HCT116 (cell line): ENCODE measurements around the gene NFATC1. TPM values are rescaled to one million over a fixed set of nuclear protein-coding genes. Genes with fewer than 3 reads are reported as not detected.

Experiments used
- ATAC-seq: fragments of 200-7000 bp; cut with Tn5 transposase; 2 replicates; pipeline ENCODE4 v1.9.1; 2020; ENCODE audit warnings: mild to moderate bottlenecking, moderate library complexity
- BruUV-seq: library from RNA; stranded (reverse); fragments of 400-500 nt; replicated peaks from 2 replicates; lab custom pipeline; 2021; lab: Mats Ljungman, UMichigan
- CTCF ChIA-PET: fragments of 300-600 bp; sonication (Branson Sonifier 250); formaldehyde crosslinking; loops from one replicate; lab custom pipeline; 2021; ENCODE audit warnings: antibody characterized with exemption; lab: Charles Lee
- POLR2A ChIA-PET: fragments of 300-600, 350-600 bp; sonication (Branson Sonifier 250); formaldehyde crosslinking; loops from one replicate; lab custom pipeline; 2021; ENCODE audit warnings: antibody characterized with exemption; lab: Charles Lee
- RAD21 ChIA-PET, 2 experiments: fragments of 300-600 bp; sonication (Branson Sonifier 250); formaldehyde crosslinking; loops; one replicate each; lab custom pipeline; 2023; ENCODE audit warnings: low total read pairs in 2 of 2; ENCODE audit not compliant: uncharacterized antibody in 2 of 2, unreplicated experiment in 2 of 2, low non-redundant PET in 1 of 2; lab: Charles Lee
- DNase-seq: peaks from one replicate; pipeline ENCODE4 v3.0.0-alpha.2; 2010; ENCODE audit warnings: low read depth, low spot score
- H2AFZ ChIP-seq: fragments of 200-600 bp; shearing (Covaris generic), sonication (generic); 2 replicates; pipeline ENCODE4 v1.6.1; 2017; ENCODE audit warnings: low read depth, mixed run types, mixed read lengths, antibody characterized with exemption, low read length; ENCODE audit not compliant: poor library complexity, severe bottlenecking
- H3K27ac ChIP-seq: 2 replicates; pipeline ENCODE4 v1.5.1; 2012; ENCODE audit warnings: low read depth, low read length
- H3K27me3 ChIP-seq: fragments of 200-600 bp; sonication (generic); 2 replicates; pipeline ENCODE4 v1.6.1; 2016; ENCODE audit warnings: mixed run types, low read length, mixed read lengths; ENCODE audit not compliant: insufficient read depth
- H3K36me3 ChIP-seq, 2 experiments: fragments of 200-500 bp in 1 of 2; fragments of 200-600 bp in 1 of 2; sonication (Bioruptor generic) in 1 of 2; sonication (generic) in 1 of 2; 2 replicates each; pipeline versions ENCODE4 v1.5.1 to v1.6.1; 2014 to 2016; ENCODE audit warnings: low read length in 2 of 2, inconsistent platforms in 1 of 2, mixed read lengths in 1 of 2, mixed run types in 1 of 2; ENCODE audit not compliant: insufficient read depth in 2 of 2, control insufficient read depth in 1 of 2
- H3K4me1 ChIP-seq, 2 experiments: fragments of 200-600 bp in 1 of 2; sonication (generic) in 1 of 2; 2 replicates each; pipeline versions ENCODE4 v1.5.1 to v1.6.1; 2012 to 2017; ENCODE audit warnings: low read length in 2 of 2, inconsistent platforms in 1 of 2, mild to moderate bottlenecking in 1 of 2, mixed read lengths in 1 of 2, mixed run types in 1 of 2, moderate library complexity in 1 of 2; ENCODE audit not compliant: insufficient read depth in 2 of 2, control insufficient read depth in 1 of 2
- H3K4me2 ChIP-seq: fragments of 200-600 bp; sonication (generic); 2 replicates; pipeline ENCODE4 v1.6.1; 2017; ENCODE audit warnings: mixed run types, low read length, mixed read lengths
- H3K4me3 ChIP-seq, 2 experiments: fragments of 200-600 bp in 1 of 2; sonication (generic) in 1 of 2; replicated peaks in 1 of 2; 2 replicates each; pipeline ENCODE4 v1.5.1; 2011 to 2016; ENCODE audit warnings: low read length in 2 of 2, control low read depth in 1 of 2, low read depth in 1 of 2, mild to moderate bottlenecking in 1 of 2, mixed read lengths in 1 of 2, mixed run types in 1 of 2
- H3K79me2 ChIP-seq: fragments of 200-600 bp; sonication (generic); 2 replicates; pipeline ENCODE4 v1.6.1; 2017; ENCODE audit warnings: mild to moderate bottlenecking, mixed run types, low read length, moderate library complexity, mixed read lengths; ENCODE audit not compliant: insufficient read depth
- H3K9ac ChIP-seq: fragments of 200-600 bp; sonication (generic); 2 replicates; pipeline ENCODE4 v1.6.1; 2016; ENCODE audit warnings: low read length, mixed read lengths
- H3K9me2 ChIP-seq: fragments of 200-600 bp; sonication (generic), shearing (Covaris generic); 2 replicates; pipeline ENCODE4 v1.6.1; 2017; ENCODE audit warnings: mixed run types, mild to moderate bottlenecking, moderate library complexity; ENCODE audit not compliant: insufficient read depth
- H3K9me3 ChIP-seq, 2 experiments: fragments of 200-500 bp in 1 of 2; fragments of 200-600 bp in 1 of 2; sonication (Bioruptor generic) in 1 of 2; sonication (generic) in 1 of 2; 2 replicates each; pipeline ENCODE4 v1.6.1; 2014 to 2017; ENCODE audit warnings: low read length in 2 of 2, mixed read lengths in 2 of 2, inconsistent platforms in 1 of 2, low read depth in 1 of 2, mild to moderate bottlenecking in 1 of 2, mixed run types in 1 of 2, moderate library complexity in 1 of 2; ENCODE audit not compliant: control insufficient read depth in 1 of 2, insufficient read depth in 1 of 2
- H4K20me1 ChIP-seq: fragments of 200-600 bp; sonication (generic), shearing (Covaris generic); 2 replicates; pipeline ENCODE4 v1.6.1; 2017; ENCODE audit warnings: mixed run types, mild to moderate bottlenecking, moderate library complexity; ENCODE audit not compliant: insufficient read depth
- ATF3 ChIP-seq: IDR thresholded peaks from 2 replicates; pipeline ENCODE4 v1.6.1; 2012
- CBX3 ChIP-seq: IDR thresholded peaks from 2 replicates; pipeline ENCODE4 v1.6.1; 2012; ENCODE audit warnings: low read depth
- CEBPB ChIP-seq: IDR thresholded peaks from 2 replicates; pipeline ENCODE4 v1.6.1; 2012; ENCODE audit warnings: low read depth
- EGR1 ChIP-seq: IDR thresholded peaks from 2 replicates; pipeline ENCODE4 v1.6.1; 2012; ENCODE audit warnings: low read depth
- ELF1 ChIP-seq: IDR thresholded peaks from 2 replicates; pipeline ENCODE4 v1.6.1; 2012; ENCODE audit warnings: low read depth, borderline replicate concordance
- EZH2 ChIP-seq: fragments of 200-600 bp; sonication (generic); IDR thresholded peaks from 2 replicates; pipeline ENCODE4 v1.6.1; 2017; ENCODE audit warnings: antibody characterized with exemption, mixed run types
- EZH2phosphoT487 ChIP-seq: fragments of 200-600 bp; IDR thresholded peaks from 2 replicates; pipeline ENCODE4 v1.6.1; 2018; ENCODE audit warnings: antibody characterized with exemption, borderline replicate concordance
- FOSL1 ChIP-seq: IDR thresholded peaks from 2 replicates; pipeline ENCODE4 v1.6.1; 2012; ENCODE audit warnings: low read depth
- JUND ChIP-seq: IDR thresholded peaks from 2 replicates; pipeline ENCODE4 v1.6.1; 2012
- MAX ChIP-seq: IDR thresholded peaks from 2 replicates; pipeline ENCODE4 v1.6.1; 2012
- POLR2A ChIP-seq: IDR thresholded peaks from 2 replicates; pipeline ENCODE4 v1.7.0; 2011; ENCODE audit warnings: borderline replicate concordance; ENCODE audit not compliant: insufficient read depth, insufficient read length; ENCODE audit errors: extremely low read depth
- POLR2AphosphoS5 ChIP-seq: IDR thresholded peaks from 2 replicates; pipeline ENCODE4 v1.6.1; 2011; ENCODE audit warnings: mild to moderate bottlenecking, low read depth, low read length, moderate library complexity
- RAD21 ChIP-seq: IDR thresholded peaks from 2 replicates; pipeline ENCODE4 v1.6.1; 2012; ENCODE audit warnings: low read depth, mild to moderate bottlenecking
- REST ChIP-seq: IDR thresholded peaks from 2 replicates; pipeline ENCODE4 v1.6.1; 2012; ENCODE audit warnings: low read depth
- SIN3A ChIP-seq: IDR thresholded peaks from 2 replicates; pipeline ENCODE4 v1.6.1; 2012; ENCODE audit warnings: low read depth
- SRF ChIP-seq: IDR thresholded peaks from 2 replicates; pipeline ENCODE4 v1.6.1; 2012; ENCODE audit warnings: low read depth
- TCF7L2 ChIP-seq: IDR thresholded peaks from 2 replicates; pipeline ENCODE4 v1.7.0; 2011; ENCODE audit warnings: borderline replicate concordance, inconsistent platforms; ENCODE audit not compliant: insufficient read depth, insufficient read length; ENCODE audit errors: extremely low read depth
- ZBTB33 ChIP-seq: IDR thresholded peaks from 2 replicates; pipeline ENCODE4 v1.6.1; 2011; ENCODE audit warnings: mild to moderate bottlenecking, low read length, moderate library complexity; ENCODE audit not compliant: insufficient replicate concordance; ENCODE audit errors: extremely low read depth
- ZFX ChIP-seq: fragments of 450-650 bp; IDR thresholded peaks from 2 replicates; pipeline ENCODE4 v1.6.1; 2017
- ZNF274 ChIP-seq: fragments of 200-500 bp; sonication (Bioruptor generic); IDR thresholded peaks from 2 replicates; pipeline ENCODE4 v1.6.1; 2014; ENCODE audit warnings: mild to moderate bottlenecking, low read depth, low read length, inconsistent platforms
- intact Hi-C: fragments of 100-400 bp; cut with micrococcal nuclease; formaldehyde crosslinking; loops from 2 replicates; pipeline ENCODE4 v1.10.0; 2022
- total RNA-seq: library from RNA; stranded (reverse); gene quantifications from one replicate; pipeline ENCODE4 v1.2.1, GENCODE V29; 2021; ENCODE audit not compliant: unreplicated experiment

Gene NFATC1
- total RNA-seq, 1 experiment from 2014 or later, result 20.8 TPM

GRCh38 chr18:79447703-79448367 lies 52.1 kb downstream of the NFATC1 start:
- BruUV-seq, result no TSS peak
- Histone ChIP-seq H3K9ac (no peak overlapping the region), H3K27ac (no peak overlapping the region), H3K9me2 (no peaks in the 10 kb centered on the region), H3K27me3 (no peaks in the 10 kb centered on the region), H4K20me1 (no peaks in the 10 kb centered on the region), H3K4me2 (no peak overlapping the region), H3K36me3 (0 out of 4 replicates have a peak, but pooled peaks cover 0 to 2% of the 10 kb centered on the region in 2 experiments), H3K4me1 (no peaks in the 10 kb centered on the region), H3K9me3 (no peaks in the 10 kb centered on the region), H3K4me3 (no peak overlapping the region), H3K79me2 (no peaks in the 10 kb centered on the region), H2AFZ (no peak overlapping the region)
- DNase-seq, result no peak
- no peak for TF ChIP-seq POLR2AphosphoS5
- TF ChIP-seq TCF7L2, result no peak
- TF ChIP-seq CBX3, result no peak
- no peak for TF ChIP-seq JUND
- TF ChIP-seq ATF3, result no peak
- no peak for TF ChIP-seq CEBPB
- no peak for TF ChIP-seq EZH2
- no peak for TF ChIP-seq MAX
- no peak for TF ChIP-seq ZNF274
- no peak for TF ChIP-seq EGR1
- no peak for TF ChIP-seq ELF1
- no peak for TF ChIP-seq ZFX
- TF ChIP-seq SIN3A, result no peak
- no peak for TF ChIP-seq POLR2A
- no peak for TF ChIP-seq FOSL1
- TF ChIP-seq RAD21, result no peak
- TF ChIP-seq ZBTB33, result no peak
- TF ChIP-seq SRF, result no peak
- TF ChIP-seq REST, result no peak
- no peak for TF ChIP-seq EZH2phosphoT487
- no peak for ATAC-seq
- RAD21 ChIA-PET, result no interaction called here
- intact Hi-C loops, result no loop called here
- POLR2A ChIA-PET, result no interaction called here
- CTCF ChIA-PET, result no interaction called here
